Measurements from ENCODE around the gene CNTNAP2. TPM values are rescaled to one million over a fixed set of nuclear protein-coding genes. Genes with fewer than 3 reads are reported as not detected.

The CNTNAP2 gene
- total and polyA plus RNA-seq, 2 of the 13 experiments (the other 11 are each of a cell fraction or from before 2014, with no cell fraction given): 0.40 to 0.42 TPM

GRCh38 chr7:146514304-146514703 is 397.7 kb downstream of the CNTNAP2 start:
- Histone ChIP-seq H3K79me2 (ENCODE audit: insufficient read depth, low read length) (no peaks in the 10 kb centered on the region), H3K27ac (ENCODE audit: extremely low read length, insufficient read depth, low read length) (no peak overlapping the region), H3K9ac (ENCODE audit: insufficient read depth, low read depth, low read length) (no peak overlapping the region), H3K36me3 (replicated peaks in 1 of 2; ENCODE audit: control insufficient read depth in 1 of 2, insufficient read depth in 2 of 2, low read length in 2 of 2) (no peaks in the 10 kb centered on the region), H3K4me2 (ENCODE audit: low read depth, low read length) (no peak overlapping the region), H2AFZ (ENCODE audit: low read length) (no peak overlapping the region), H4K20me1 (ENCODE audit: insufficient read depth, low read length) (no peaks in the 10 kb centered on the region), H3K27me3 (ENCODE audit: control insufficient read depth in 1 of 2, insufficient read depth in 2 of 2, low read length in 2 of 2) (no peaks in the 10 kb centered on the region), H3K4me3 (replicated peaks in 1 of 3; ENCODE audit: insufficient read depth in 1 of 3, low read depth in 2 of 3, low read length in 3 of 3) (no peak overlapping the region), H3K9me3 (ENCODE audit: low read length) (peaks cover 88% of the 10 kb centered on the region), H3K4me1 (ENCODE audit: insufficient read depth, low read length) (no peaks in the 10 kb centered on the region)
- DNase-seq (ENCODE audit: low spot score) (no peak), ATAC-seq (no peak), FAIRE-seq (no peak)
- ChIA-PET CTCF (ENCODE audit: low intra/inter-chr PET ratio, low total read pairs) (no interaction called here), POLR2A (no interaction called here)
- in situ Hi-C loops (cut with HindIII; ENCODE audit: extremely low pct_ligation_motif_present, low pct_unique_long_range_greater_than_20kb): no loop called here
- intact Hi-C loops (cut with micrococcal nuclease; ENCODE audit: unreplicated experiment): no loop called here
- WGBS (ENCODE audit: low lambda C conversion rate): 0% methylated on average over 1 of the region's 1 CpG
- no TSS peak for BruUV-seq (replicated peaks)
- TF ChIP-seq ZNF354B (CRISPR knock-in tag; IDR thresholded peaks at IDR 0.05): no peak
- TF ChIP-seq TFAP4 (IDR thresholded peaks at IDR 0.05; ENCODE audit: borderline replicate concordance, low read depth): no peak
- TF ChIP-seq XBP1 (CRISPR knock-in tag; IDR thresholded peaks at IDR 0.05): no peak
- no peak for TF ChIP-seq SNRNP70 (IDR thresholded peaks at IDR 0.05; ENCODE audit: low read depth, low read length)
- TF ChIP-seq ZNF629 (CRISPR knock-in tag; conservative IDR thresholded peaks at IDR 0.05): no peak
- no peak for TF ChIP-seq KDM6A (CRISPR knock-in tag; IDR thresholded peaks at IDR 0.05; ENCODE audit: low read depth)
- TF ChIP-seq ZNF292 (CRISPR knock-in tag; IDR thresholded peaks at IDR 0.05; ENCODE audit: borderline replicate concordance, low read depth): no peak
- no peak for TF ChIP-seq MTERF4 (CRISPR knock-in tag; IDR thresholded peaks at IDR 0.05)
- no peak for TF ChIP-seq ZNF263 (CRISPR knock-in tag; IDR thresholded peaks at IDR 0.05)
- TF ChIP-seq TFE3 (CRISPR knock-in tag; IDR thresholded peaks at IDR 0.05): no peak
- TF ChIP-seq ATF5 (CRISPR knock-in tag; IDR thresholded peaks at IDR 0.05; ENCODE audit: low read depth): no peak
- no peak for TF ChIP-seq ZMYM3 (CRISPR knock-in tag; IDR thresholded peaks at IDR 0.05)
